HEK293 (cell line): ENCODE results near the gene DIP2A.

Experiments
- CTCF ChIA-PET: fragments of 350-600 bp; formaldehyde crosslinking; extraction: SDS; loops from one replicate; lab custom pipeline; 2021; ENCODE audit warnings: antibody characterized with exemption; lab: Yijun Ruan, JAX
- POLR2A ChIA-PET: fragments of 300-600 bp; formaldehyde crosslinking; extraction: SDS; loops from one replicate; lab custom pipeline; 2020; ENCODE audit warnings: antibody characterized with exemption, inconsistent platforms; lab: Yijun Ruan, JAX
- H3K27ac ChIP-seq: fragments of 200-500 bp; sonication (Bioruptor generic); 2 replicates; pipeline ENCODE4 v1.5.1; 2014; ENCODE audit warnings: low read depth, low read length, control low read depth, inconsistent platforms; ENCODE audit errors: extremely low read depth
- H3K36me3 ChIP-seq, 2 experiments: fragments of 200-500 bp in 1 of 2; sonication (Bioruptor generic) in 1 of 2; 1 replicate in 1 of 2; 2 replicates in 1 of 2; pipeline ENCODE4 v1.5.1; 2014 to 2017; ENCODE audit warnings: inconsistent platforms in 2 of 2, low read length in 2 of 2; ENCODE audit not compliant: control insufficient read depth in 2 of 2, insufficient read depth in 1 of 2
- H3K4me1 ChIP-seq: fragments of 200-500 bp; sonication (Bioruptor generic); 2 replicates; pipeline ENCODE4 v1.5.1; 2014; ENCODE audit warnings: mild to moderate bottlenecking, low read length, inconsistent platforms; ENCODE audit not compliant: control insufficient read depth, insufficient read depth
- H3K4me3 ChIP-seq: 2 replicates; pipeline ENCODE4 v1.5.1; 2011; ENCODE audit warnings: low read depth, mild to moderate bottlenecking, control low read depth, low read length, moderate library complexity
- H3K9me3 ChIP-seq: fragments of 200-500 bp; sonication (Bioruptor generic); 2 replicates; pipeline ENCODE4 v1.5.1; 2014; ENCODE audit warnings: low read depth, low read length, inconsistent platforms; ENCODE audit not compliant: control insufficient read depth, insufficient read depth
- ELK4 ChIP-seq: IDR thresholded peaks from 2 replicates; pipeline ENCODE4 v1.6.1; 2011; ENCODE audit warnings: mild to moderate bottlenecking, low read depth, low read length, borderline replicate concordance
- GFI1B ChIP-seq: fragments of 450-650 bp; formaldehyde crosslinking; IDR thresholded peaks from 2 replicates; pipeline ENCODE4 v1.5.1; 2016; ENCODE audit warnings: missing biosample characterization, missing genetic modification characterization
- GLIS1 ChIP-seq: fragments of 450-650 bp; formaldehyde crosslinking; IDR thresholded peaks from 2 replicates; pipeline ENCODE4 v1.5.1; 2016; ENCODE audit warnings: missing biosample characterization, missing genetic modification characterization
- HOXA7 ChIP-seq: sonication (generic); formaldehyde crosslinking; IDR thresholded peaks from 2 replicates; pipeline ENCODE4 v1.8.1; 2022; ENCODE audit warnings: missing genetic modification reagents, borderline replicate concordance
- HOXC10 ChIP-seq: sonication (generic); formaldehyde crosslinking; IDR thresholded peaks from 2 replicates; pipeline ENCODE4 v1.8.1; 2023; ENCODE audit warnings: mild to moderate bottlenecking, missing genetic modification reagents
- KLF8 ChIP-seq: fragments of 450-650 bp; formaldehyde crosslinking; IDR thresholded peaks from 2 replicates; pipeline ENCODE4 v1.5.1; 2016; ENCODE audit warnings: missing biosample characterization, missing genetic modification characterization
- PRDM10 ChIP-seq: fragments of 450-650 bp; formaldehyde crosslinking; IDR thresholded peaks from 2 replicates; pipeline ENCODE4 v1.5.1; 2016; ENCODE audit warnings: missing biosample characterization, missing genetic modification characterization
- PRDM6 ChIP-seq: fragments of 450-650 bp; formaldehyde crosslinking; IDR thresholded peaks from 2 replicates; pipeline ENCODE4 v1.5.1; 2017; ENCODE audit warnings: missing biosample characterization, missing genetic modification characterization
- SCRT2 ChIP-seq: fragments of 450-650 bp; formaldehyde crosslinking; IDR thresholded peaks from 2 replicates; pipeline ENCODE4 v1.5.1; 2016; ENCODE audit warnings: missing biosample characterization, missing genetic modification characterization
- SP3 ChIP-seq: fragments of 450-650 bp; formaldehyde crosslinking; IDR thresholded peaks from 2 replicates; pipeline ENCODE4 v1.5.1; 2016; ENCODE audit warnings: missing biosample characterization, missing genetic modification characterization
- TRIM28 ChIP-seq: IDR thresholded peaks from 2 replicates; pipeline ENCODE4 v1.6.1; 2011; ENCODE audit warnings: low read length, control low read depth, borderline replicate concordance
- ZBTB20 ChIP-seq: fragments of 450-650 bp; formaldehyde crosslinking; IDR thresholded peaks from 2 replicates; pipeline ENCODE4 v1.5.1; 2016; ENCODE audit warnings: missing biosample characterization, missing genetic modification characterization
- ZBTB7A ChIP-seq: fragments of 450-650 bp; formaldehyde crosslinking; IDR thresholded peaks from 2 replicates; pipeline ENCODE4 v1.5.1; 2016; ENCODE audit warnings: low read depth, missing biosample characterization, missing genetic modification characterization
- ZIC2 ChIP-seq: fragments of 450-650 bp; formaldehyde crosslinking; IDR thresholded peaks from 2 replicates; pipeline ENCODE4 v1.5.1; 2016; ENCODE audit warnings: missing biosample characterization, missing genetic modification characterization
- ZNF10 ChIP-seq: fragments of 450-650 bp; formaldehyde crosslinking; IDR thresholded peaks from 2 replicates; pipeline ENCODE4 v1.5.1; 2017; ENCODE audit warnings: missing biosample characterization, missing genetic modification characterization
- ZNF133 ChIP-seq: fragments of 450-650 bp; formaldehyde crosslinking; IDR thresholded peaks from 2 replicates; pipeline ENCODE4 v1.5.1; 2016; ENCODE audit warnings: missing biosample characterization, missing genetic modification characterization
- ZNF148 ChIP-seq: fragments of 450-650 bp; formaldehyde crosslinking; IDR thresholded peaks from 2 replicates; pipeline ENCODE4 v1.5.0; 2017; ENCODE audit warnings: missing biosample characterization, missing genetic modification characterization, borderline replicate concordance
- ZNF157 ChIP-seq: fragments of 450-650 bp; formaldehyde crosslinking; IDR thresholded peaks from 2 replicates; pipeline ENCODE4 v1.5.1; 2016; ENCODE audit warnings: missing biosample characterization, missing genetic modification characterization
- ZNF175 ChIP-seq: fragments of 450-650 bp; formaldehyde crosslinking; IDR thresholded peaks from 2 replicates; pipeline ENCODE4 v1.5.1; 2016; ENCODE audit warnings: missing biosample characterization, missing genetic modification characterization
- ZNF362 ChIP-seq: fragments of 450-650 bp; formaldehyde crosslinking; IDR thresholded peaks from 2 replicates; pipeline ENCODE4 v1.5.1; 2016; ENCODE audit warnings: missing biosample characterization, missing genetic modification characterization
- ZNF530 ChIP-seq: fragments of 450-650 bp; formaldehyde crosslinking; IDR thresholded peaks from 2 replicates; pipeline ENCODE4 v1.5.1; 2016; ENCODE audit warnings: low read depth, missing biosample characterization, missing genetic modification characterization
- ZNF580 ChIP-seq: fragments of 450-650 bp; formaldehyde crosslinking; IDR thresholded peaks from 2 replicates; pipeline ENCODE4 v1.5.1; 2016; ENCODE audit warnings: missing biosample characterization, missing genetic modification characterization
- ZNF626 ChIP-seq: fragments of 450-650 bp; sonication (Bioruptor Pico); formaldehyde crosslinking; IDR thresholded peaks from 2 replicates; pipeline ENCODE4 v1.5.1; 2018; ENCODE audit warnings: missing biosample characterization, missing genetic modification characterization, inconsistent platforms
- ZNF639 ChIP-seq: fragments of 450-650 bp; formaldehyde crosslinking; IDR thresholded peaks from 2 replicates; pipeline ENCODE4 v1.5.1; 2016; ENCODE audit warnings: missing biosample characterization, missing genetic modification characterization
- ZNF660 ChIP-seq: fragments of 450-650 bp; IDR thresholded peaks from 2 replicates; pipeline ENCODE4 v1.5.1; 2018; ENCODE audit warnings: missing biosample characterization, mild to moderate bottlenecking, missing genetic modification characterization
- ZNF792 ChIP-seq: fragments of 450-650 bp; formaldehyde crosslinking; IDR thresholded peaks from 2 replicates; pipeline ENCODE4 v1.5.1; 2016; ENCODE audit warnings: missing biosample characterization, missing genetic modification characterization
- ZNF837 ChIP-seq: fragments of 450-650 bp; formaldehyde crosslinking; IDR thresholded peaks from 2 replicates; pipeline ENCODE4 v1.5.1; 2016; ENCODE audit warnings: missing biosample characterization, missing genetic modification characterization
- ZXDB ChIP-seq: fragments of 450-650 bp; formaldehyde crosslinking; IDR thresholded peaks from 2 replicates; pipeline ENCODE4 v1.5.1; 2016; ENCODE audit warnings: missing biosample characterization, missing genetic modification characterization

Gene DIP2A

GRCh38 chr21:46545911-46546310, 87.2 kb downstream of the DIP2A start (continued):
- TF ChIP-seq ZNF530 (tag by site-specific recombination), result no peak
- no peak for TF ChIP-seq ZNF639 (tag by site-specific recombination)
- TF ChIP-seq KLF8 (tag by site-specific recombination), result no peak
- TF ChIP-seq ELK4, result no peak
- no peak for TF ChIP-seq TRIM28
- TF ChIP-seq ZNF10, result no peak
- TF ChIP-seq ZNF148 (tag by site-specific recombination), result no peak
- TF ChIP-seq SP3 (tag by site-specific recombination), result no peak
- TF ChIP-seq, all 188 proteins: peak for 0

- no peak overlapping the region for H3K27ac ChIP-seq
- peaks cover 12 to 81% of the 10 kb centered on the region in 2 experiments for H3K36me3 ChIP-seq
- ChIA-PET POLR2A (no interaction called here), CTCF (no interaction called here)
- no peaks in the 10 kb centered on the region for H3K4me1 ChIP-seq
- H3K9me3 ChIP-seq, result no peaks in the 10 kb centered on the region
- TF ChIP-seq ZNF660 (tag by site-specific recombination) (no peak), HOXA7 (CRISPR knock-in tag) (no peak), SCRT2 (tag by site-specific recombination) (no peak), ZNF626 (tag by site-specific recombination) (no peak), PRDM6 (no peak), ZBTB7A (no peak), HOXC10 (CRISPR knock-in tag) (no peak), ZNF580 (tag by site-specific recombination) (no peak), ZXDB (tag by site-specific recombination) (no peak), GFI1B (tag by site-specific recombination) (no peak), ZNF157 (tag by site-specific recombination) (no peak), ZBTB20 (no peak), ZNF792 (tag by site-specific recombination) (no peak), ZNF837 (tag by site-specific recombination) (no peak), ZNF175 (no peak), ZIC2 (tag by site-specific recombination) (no peak), ZNF362 (tag by site-specific recombination) (no peak), ZNF133 (tag by site-specific recombination) (no peak), GLIS1 (tag by site-specific recombination) (no peak), PRDM10 (no peak)
- no peak overlapping the region for H3K4me3 ChIP-seq
These were observed 88.1 kb downstream of the DIP2A start for GRCh38 chr21:46546799-46547198.
